ENCODE results near the gene MRI1.

MRI1 gene

GRCh38 chr19:13764101-13764807 lies at the start of gene MRI1:
Gene MRI1, plus strand, starts transcription at chr19:13764522. Its CDS starts 67 bp downstream, at chr19:13764589.
- TF ChIP-seq CTCF (IDR thresholded peaks at IDR 0.05) = no peak
- H3K27ac ChIP-seq = peak within 1 kb of the TSS; percentile 83 to 84
- intact Hi-C loops (cut with DNase I; ENCODE audit: low total_unique reads) = no loop called here

DNA sequence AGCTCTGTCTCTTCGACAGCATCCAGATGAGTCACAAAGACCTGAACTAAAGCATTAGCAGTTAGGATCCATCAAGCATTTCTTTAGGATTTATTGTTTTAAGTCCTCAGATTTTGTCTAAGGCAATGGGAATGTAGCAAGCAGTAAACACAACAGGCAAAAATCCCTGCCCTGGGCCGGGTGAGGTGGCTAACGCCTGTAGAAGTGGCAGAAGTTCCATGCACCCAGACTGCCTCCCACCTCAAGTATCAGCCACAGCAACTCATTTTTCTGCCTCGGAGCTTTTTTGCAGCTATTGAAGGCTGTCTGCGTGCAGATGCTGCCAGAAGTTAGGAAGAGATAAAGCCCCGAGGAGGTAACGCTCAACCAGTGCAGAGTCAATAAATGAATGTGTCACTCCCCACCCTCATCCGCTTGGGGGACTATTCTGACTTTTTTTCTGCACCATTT lies 47.1 kb upstream of the MRI1 start:
- no peak for TF ChIP-seq CTCF (IDR thresholded peaks at IDR 0.05)

More at GRCh38 chr19:13764101-13764807, at the start of gene MRI1:
- peak; percentile 74 to 90 for DNase-seq
- peaks cover 0 to 23% (median 16%) of the 10 kb centered on the region in 4 donors for H3K4me1 ChIP-seq
- H3K9me3 ChIP-seq = no peaks in the 10 kb centered on the region
- peaks cover 45 to 62% (median 57%) of the 10 kb centered on the region in 3 donors for H3K36me3 ChIP-seq
- H3K27me3 ChIP-seq = no peaks in the 10 kb centered on the region
- peak within 1 kb of the TSS; percentile 66 to 89 for H3K4me3 ChIP-seq

GRCh38 chr19:13718733-13719132 lies 45.6 kb upstream of the MRI1 start:
- H3K27ac ChIP-seq = no peak overlapping the region
- intact Hi-C loops (cut with DNase I; ENCODE audit: low total_unique reads) = loop anchor here (5.0 kb wide), 1 partner anchor 121 kb away; no protein-coding TSS in a partner anchor
- peaks cover 0 to 7% (median 3%) of the 10 kb centered on the region in 4 donors for H3K4me1 ChIP-seq
- no peaks in the 10 kb centered on the region for H3K36me3 ChIP-seq
- no peaks in the 10 kb centered on the region for H3K9me3 ChIP-seq
- H3K27me3 ChIP-seq = no peaks in the 10 kb centered on the region
- H3K4me3 ChIP-seq = no peak overlapping the region
- DNase-seq = no peak
- peak in 1 of 2 experiments; percentile 33 for TF ChIP-seq CTCF (IDR thresholded peaks at IDR 0.05)

More for the DNA sequence above, 47.1 kb upstream of the MRI1 start:
- Histone ChIP-seq H3K4me3 (no peak overlapping the region), H3K27me3 (peaks cover 0 to 7% of the 10 kb centered on the region in 2 donors), H3K27ac (no peak overlapping the region), H3K36me3 (no peaks in the 10 kb centered on the region), H3K4me1 (peaks cover 0 to 7% (median 3%) of the 10 kb centered on the region in 4 donors), H3K9me3 (no peaks in the 10 kb centered on the region)
- intact Hi-C loops (cut with DNase I; ENCODE audit: low total_unique reads) = loop anchor here (5.0 kb wide), 1 partner anchor 120 kb away; no protein-coding TSS in a partner anchor
- DNase-seq = no peak

- no peak for TF ChIP-seq CTCF (IDR thresholded peaks at IDR 0.05)
- H3K27ac ChIP-seq = no peak overlapping the region
- intact Hi-C loops (cut with DNase I; ENCODE audit: low total_unique reads) = loop anchor here (5.0 kb wide), 1 partner anchor 445 kb away; no protein-coding TSS in a partner anchor
These were observed 42.2 kb upstream of the MRI1 start for GRCh38 chr19:13722146-13722545.

DNA sequence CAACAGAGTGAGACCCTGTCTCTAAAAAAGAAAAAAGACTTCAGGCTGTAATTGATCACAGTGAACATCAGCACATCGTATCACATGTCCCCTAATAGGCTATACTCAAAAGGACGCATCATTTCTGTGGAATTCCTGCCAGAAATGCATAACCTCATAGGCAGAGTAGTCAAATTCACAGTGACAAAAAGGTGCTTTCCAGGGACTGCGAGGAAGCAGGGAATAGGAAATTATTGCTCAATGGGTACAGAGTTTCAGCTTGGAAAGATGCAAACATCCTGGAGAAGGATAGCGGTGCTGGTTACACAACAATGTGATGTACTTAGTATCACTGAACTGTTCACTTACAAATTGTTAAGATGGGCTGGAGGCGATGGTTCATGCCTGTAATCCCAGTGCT lies 41.1 kb upstream of the MRI1 start:
- Histone ChIP-seq H3K9me3 (no peaks in the 10 kb centered on the region), H3K4me1 (peaks cover 0 to 15% (median 11%) of the 10 kb centered on the region in 4 donors), H3K27ac (no peak overlapping the region), H3K4me3 (no peak overlapping the region), H3K27me3 (no peaks in the 10 kb centered on the region), H3K36me3 (no peaks in the 10 kb centered on the region)
- TF ChIP-seq CTCF (IDR thresholded peaks at IDR 0.05) = no peak
- intact Hi-C loops (cut with DNase I; ENCODE audit: low total_unique reads) = loop anchor here (5.0 kb wide), 1 partner anchor 446 kb away; no protein-coding TSS in a partner anchor
- no peak for DNase-seq

More at GRCh38 chr19:13722146-13722545, 42.2 kb upstream of the MRI1 start:
- Histone ChIP-seq H3K4me1 (peaks cover 0 to 7% (median 3%) of the 10 kb centered on the region in 4 donors), H3K4me3 (no peak overlapping the region), H3K27me3 (no peaks in the 10 kb centered on the region), H3K9me3 (no peaks in the 10 kb centered on the region), H3K36me3 (no peaks in the 10 kb centered on the region)
- no peak for DNase-seq

All from tibial artery (tissue), 4 donors.